IPS DF 6.9 (cell line): ENCODE data around the gene MX1.

Source experiments
- DNase-seq: peaks from one replicate; pipeline ENCODE4 v3.0.0-alpha.2; 2013; ENCODE audit warnings: low read depth, low spot score
- H3K27ac ChIP-seq: one replicate; pipeline ENCODE4 v1.5.1; 2013; ENCODE audit warnings: low read length, control low read depth
- H3K27me3 ChIP-seq: 2 replicates; pipeline ENCODE4 v1.6.1; 2013; ENCODE audit warnings: mild to moderate bottlenecking, low read length; ENCODE audit not compliant: control insufficient read depth, insufficient read depth
- H3K36me3 ChIP-seq: 2 replicates; pipeline ENCODE4 v1.6.1; 2013; ENCODE audit warnings: low read length; ENCODE audit not compliant: control insufficient read depth, insufficient read depth
- H3K4me1 ChIP-seq: 2 replicates; pipeline ENCODE4 v1.6.1; 2013; ENCODE audit warnings: low read length; ENCODE audit not compliant: control insufficient read depth, insufficient read depth
- H3K4me3 ChIP-seq: 2 replicates; pipeline ENCODE4 v1.5.1; 2013; ENCODE audit warnings: mild to moderate bottlenecking, low read length
- H3K9me3 ChIP-seq: 2 replicates; pipeline ENCODE4 v1.6.1; 2013; ENCODE audit warnings: low read length, inconsistent platforms; ENCODE audit not compliant: control insufficient read depth, insufficient read depth
- WGBS: extraction: QIAGEN DNeasy Blood & Tissue Kit; methylation state at CpG from one replicate; pipeline ENCODE4 v1.1.7; 2013; ENCODE audit warnings: mixed read lengths, missing lambda C conversion rate; ENCODE audit not compliant: insufficient read length, insufficient coverage; 5-methylcytosine and 5-hydroxymethylcytosine counted together

Gene MX1

GRCh38 chr21:41393876-41394465, 32.1 kb upstream of the MX1 start:
- Histone ChIP-seq H3K36me3 (no peaks in the 10 kb centered on the region), H3K4me3 (no peak overlapping the region), H3K9me3 (no peaks in the 10 kb centered on the region), H3K4me1 (no peaks in the 10 kb centered on the region), H3K27ac (no peak overlapping the region), H3K27me3 (no peaks in the 10 kb centered on the region)
- DNase-seq: no peak
- WGBS: no CpG with 5 or more reads among the region's 8 CpGs

- no peaks in the 10 kb centered on the region for H3K36me3 ChIP-seq
- no peaks in the 10 kb centered on the region for H3K9me3 ChIP-seq
- H3K4me1 ChIP-seq: no peaks in the 10 kb centered on the region
- WGBS: no CpG with 5 or more reads among the region's 7 CpGs
- no peak for DNase-seq
- H3K27me3 ChIP-seq: no peaks in the 10 kb centered on the region
- no peak overlapping the region for H3K4me3 ChIP-seq
- no peak overlapping the region for H3K27ac ChIP-seq
Observed at GRCh38 chr21:41396558-41397075, 29.4 kb upstream of the MX1 start.

- no peak overlapping the region for H3K27ac ChIP-seq
- no peaks in the 10 kb centered on the region for H3K36me3 ChIP-seq
- WGBS: no CpG with 5 or more reads among the region's 7 CpGs
- no peaks in the 10 kb centered on the region for H3K9me3 ChIP-seq
- H3K4me1 ChIP-seq: no peaks in the 10 kb centered on the region
- DNase-seq: no peak
- H3K27me3 ChIP-seq: no peaks in the 10 kb centered on the region
- no peak overlapping the region for H3K4me3 ChIP-seq
Observed at GRCh38 chr21:41397471-41397891, 28.6 kb upstream of the MX1 start.

GRCh38 chr21:41398251-41398650, 27.8 kb upstream of the MX1 start:
- DNase-seq: no peak
- Histone ChIP-seq H3K36me3 (no peaks in the 10 kb centered on the region), H3K4me1 (no peaks in the 10 kb centered on the region), H3K27me3 (no peaks in the 10 kb centered on the region), H3K27ac (no peak overlapping the region), H3K9me3 (no peaks in the 10 kb centered on the region), H3K4me3 (no peak overlapping the region)
- no CpG with 5 or more reads among the region's 4 CpGs for WGBS

GRCh38 chr21:41398831-41399230, 27.2 kb upstream of the MX1 start:
- Histone ChIP-seq H3K9me3 (no peaks in the 10 kb centered on the region), H3K4me3 (no peak overlapping the region), H3K4me1 (no peaks in the 10 kb centered on the region), H3K27me3 (no peaks in the 10 kb centered on the region), H3K27ac (no peak overlapping the region), H3K36me3 (no peaks in the 10 kb centered on the region)
- WGBS: no CpG with 5 or more reads among the region's 16 CpGs
- no peak for DNase-seq

GRCh38 chr21:41399246-41399800, 26.7 kb upstream of the MX1 start:
- no CpG with 5 or more reads among the region's 7 CpGs for WGBS
- H3K9me3 ChIP-seq: no peaks in the 10 kb centered on the region
- DNase-seq: no peak
- no peaks in the 10 kb centered on the region for H3K27me3 ChIP-seq
- no peaks in the 10 kb centered on the region for H3K36me3 ChIP-seq
- no peak overlapping the region for H3K4me3 ChIP-seq
- H3K27ac ChIP-seq: no peak overlapping the region
- no peaks in the 10 kb centered on the region for H3K4me1 ChIP-seq

GRCh38 chr21:41402231-41402630, 23.8 kb upstream of the MX1 start:
- no peak for DNase-seq
- no peak overlapping the region for H3K27ac ChIP-seq
- H3K36me3 ChIP-seq: no peaks in the 10 kb centered on the region
- H3K4me1 ChIP-seq: no peaks in the 10 kb centered on the region
- H3K9me3 ChIP-seq: no peaks in the 10 kb centered on the region
- H3K27me3 ChIP-seq: no peaks in the 10 kb centered on the region
- H3K4me3 ChIP-seq: no peak overlapping the region
- WGBS: no CpG with 5 or more reads among the region's 11 CpGs

GRCh38 chr21:41402796-41403195, 23.2 kb upstream of the MX1 start:
- H3K36me3 ChIP-seq: no peaks in the 10 kb centered on the region
- no peaks in the 10 kb centered on the region for H3K4me1 ChIP-seq

GRCh38 chr21:41403331-41403730, 22.7 kb upstream of the MX1 start:
- no CpG with 5 or more reads among the region's 9 CpGs for WGBS
- no peak overlapping the region for H3K27ac ChIP-seq
- no peaks in the 10 kb centered on the region for H3K27me3 ChIP-seq
- no peak overlapping the region for H3K4me3 ChIP-seq
- H3K4me1 ChIP-seq: no peaks in the 10 kb centered on the region
- no peak for DNase-seq
- H3K36me3 ChIP-seq: no peaks in the 10 kb centered on the region
- H3K9me3 ChIP-seq: no peaks in the 10 kb centered on the region

More at GRCh38 chr21:41402796-41403195, 23.2 kb upstream of the MX1 start:
- no peaks in the 10 kb centered on the region for H3K9me3 ChIP-seq
- no peak for DNase-seq
- H3K27ac ChIP-seq: no peak overlapping the region
- H3K4me3 ChIP-seq: no peak overlapping the region
- no peaks in the 10 kb centered on the region for H3K27me3 ChIP-seq
- no CpG with 5 or more reads among the region's 10 CpGs for WGBS

GRCh38 chr21:41403966-41404365, 22.1 kb upstream of the MX1 start:
- Histone ChIP-seq H3K36me3 (no peaks in the 10 kb centered on the region), H3K27ac (no peak overlapping the region), H3K9me3 (no peaks in the 10 kb centered on the region), H3K4me1 (no peaks in the 10 kb centered on the region), H3K4me3 (no peak overlapping the region), H3K27me3 (no peaks in the 10 kb centered on the region)
- WGBS: no CpG with 5 or more reads among the region's 10 CpGs
- no peak for DNase-seq

GRCh38 chr21:41405321-41405720, 20.7 kb upstream of the MX1 start:
- Histone ChIP-seq H3K4me3 (no peak overlapping the region), H3K9me3 (no peaks in the 10 kb centered on the region), H3K27ac (no peak overlapping the region), H3K4me1 (no peaks in the 10 kb centered on the region), H3K36me3 (no peaks in the 10 kb centered on the region), H3K27me3 (no peaks in the 10 kb centered on the region)
- WGBS: no CpG with 5 or more reads among the region's 4 CpGs
- no peak for DNase-seq
